Neutrophil (primary cell): ENCODE results near the gene CHRDL2.

Experiments used
- H3K27ac ChIP-seq: fragments of 200-600 bp; sonication (generic); 2 replicates; pipeline ENCODE4 v1.5.1; 2016; ENCODE audit warnings: mild to moderate bottlenecking, moderate library complexity
- H3K27me3 ChIP-seq: fragments of 200-600 bp; sonication (generic); 2 replicates; pipeline ENCODE4 v1.6.0; 2016; ENCODE audit warnings: mild to moderate bottlenecking
- H3K36me3 ChIP-seq: fragments of 200-600 bp; sonication (generic); 2 replicates; pipeline ENCODE4 v1.5.1; 2017
- H3K4me1 ChIP-seq, 2 experiments: fragments of 200-600 bp in 1 of 2; sonication (generic) in 1 of 2; 1 replicate in 1 of 2; 2 replicates in 1 of 2; pipeline versions ENCODE4 v1.5.1 to v1.6.1; 2013 to 2016; ENCODE audit warnings: low read depth in 1 of 2, low read length in 1 of 2, mild to moderate bottlenecking in 1 of 2, moderate library complexity in 1 of 2; ENCODE audit not compliant: control insufficient read depth in 1 of 2, insufficient read depth in 1 of 2
- H3K4me3 ChIP-seq, 2 experiments: fragments of 200-600 bp in 1 of 2; sonication (generic) in 1 of 2; 1 replicate in 1 of 2; 2 replicates in 1 of 2; pipeline ENCODE4 v1.5.1; 2013 to 2016; ENCODE audit warnings: low read depth in 1 of 2, low read length in 1 of 2, mild to moderate bottlenecking in 1 of 2, moderate library complexity in 1 of 2
- H3K9me3 ChIP-seq: fragments of 200-600 bp; sonication (generic); 2 replicates; pipeline ENCODE4 v1.5.1; 2016
- TF ChIP-seq, protein P1 (sequence below): fragments of 200-600 bp; sonication (generic); IDR thresholded peaks from 2 replicates; pipeline ENCODE4 v1.5.1; 2016; ENCODE audit warnings: antibody characterized with exemption

The CHRDL2 gene

DNA sequence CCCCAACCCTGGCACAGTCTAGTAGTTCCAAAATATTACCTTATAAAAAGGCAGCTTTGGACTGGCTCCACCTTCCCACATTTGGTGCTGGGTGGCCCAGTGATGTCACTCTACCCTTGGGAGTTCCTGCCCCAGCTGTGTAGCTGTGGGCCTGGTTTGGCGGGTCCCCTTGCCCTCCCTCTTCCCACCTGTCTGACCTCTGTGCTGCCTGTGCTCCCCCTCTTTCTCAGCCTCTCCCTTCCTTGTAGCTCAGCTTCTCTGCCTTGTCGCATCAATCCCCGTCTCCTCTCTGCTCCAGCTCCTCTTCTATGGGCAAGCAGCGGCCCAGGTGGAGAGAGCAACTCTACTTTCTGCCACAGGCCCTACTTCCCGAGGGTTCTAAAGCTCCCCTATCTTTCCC, 54.6 kb downstream of the CHRDL2 start:
- Histone ChIP-seq H3K36me3 (no peaks in the 10 kb centered on the region), H3K27ac (no peak overlapping the region), H3K27me3 (peaks cover 4% of the 10 kb centered on the region), H3K4me3 (no peak overlapping the region), H3K9me3 (no peaks in the 10 kb centered on the region), H3K4me1 (no peaks in the 10 kb centered on the region)
- TF ChIP-seq, protein P1, sequence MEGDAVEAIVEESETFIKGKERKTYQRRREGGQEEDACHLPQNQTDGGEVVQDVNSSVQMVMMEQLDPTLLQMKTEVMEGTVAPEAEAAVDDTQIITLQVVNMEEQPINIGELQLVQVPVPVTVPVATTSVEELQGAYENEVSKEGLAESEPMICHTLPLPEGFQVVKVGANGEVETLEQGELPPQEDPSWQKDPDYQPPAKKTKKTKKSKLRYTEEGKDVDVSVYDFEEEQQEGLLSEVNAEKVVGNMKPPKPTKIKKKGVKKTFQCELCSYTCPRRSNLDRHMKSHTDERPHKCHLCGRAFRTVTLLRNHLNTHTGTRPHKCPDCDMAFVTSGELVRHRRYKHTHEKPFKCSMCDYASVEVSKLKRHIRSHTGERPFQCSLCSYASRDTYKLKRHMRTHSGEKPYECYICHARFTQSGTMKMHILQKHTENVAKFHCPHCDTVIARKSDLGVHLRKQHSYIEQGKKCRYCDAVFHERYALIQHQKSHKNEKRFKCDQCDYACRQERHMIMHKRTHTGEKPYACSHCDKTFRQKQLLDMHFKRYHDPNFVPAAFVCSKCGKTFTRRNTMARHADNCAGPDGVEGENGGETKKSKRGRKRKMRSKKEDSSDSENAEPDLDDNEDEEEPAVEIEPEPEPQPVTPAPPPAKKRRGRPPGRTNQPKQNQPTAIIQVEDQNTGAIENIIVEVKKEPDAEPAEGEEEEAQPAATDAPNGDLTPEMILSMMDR: no peak

- H3K9me3 ChIP-seq: no peaks in the 10 kb centered on the region
- no peaks in the 10 kb centered on the region for H3K36me3 ChIP-seq
- no peaks in the 10 kb centered on the region for H3K4me1 ChIP-seq
- TF ChIP-seq, protein P1: no peak
- H3K4me3 ChIP-seq: no peak overlapping the region
- no peaks in the 10 kb centered on the region for H3K27me3 ChIP-seq
- H3K27ac ChIP-seq: no peak overlapping the region
These were observed 55.5 kb downstream of the CHRDL2 start for GRCh38 chr11:74675761-74676160.

GRCh38 chr11:74673693-74674360, 57.4 kb downstream of the CHRDL2 start:
- Histone ChIP-seq H3K36me3 (no peaks in the 10 kb centered on the region), H3K9me3 (no peaks in the 10 kb centered on the region), H3K4me3 (no peak overlapping the region), H3K4me1 (no peaks in the 10 kb centered on the region), H3K27ac (no peak overlapping the region), H3K27me3 (no peaks in the 10 kb centered on the region)
- TF ChIP-seq, protein P1: no peak

DNA sequence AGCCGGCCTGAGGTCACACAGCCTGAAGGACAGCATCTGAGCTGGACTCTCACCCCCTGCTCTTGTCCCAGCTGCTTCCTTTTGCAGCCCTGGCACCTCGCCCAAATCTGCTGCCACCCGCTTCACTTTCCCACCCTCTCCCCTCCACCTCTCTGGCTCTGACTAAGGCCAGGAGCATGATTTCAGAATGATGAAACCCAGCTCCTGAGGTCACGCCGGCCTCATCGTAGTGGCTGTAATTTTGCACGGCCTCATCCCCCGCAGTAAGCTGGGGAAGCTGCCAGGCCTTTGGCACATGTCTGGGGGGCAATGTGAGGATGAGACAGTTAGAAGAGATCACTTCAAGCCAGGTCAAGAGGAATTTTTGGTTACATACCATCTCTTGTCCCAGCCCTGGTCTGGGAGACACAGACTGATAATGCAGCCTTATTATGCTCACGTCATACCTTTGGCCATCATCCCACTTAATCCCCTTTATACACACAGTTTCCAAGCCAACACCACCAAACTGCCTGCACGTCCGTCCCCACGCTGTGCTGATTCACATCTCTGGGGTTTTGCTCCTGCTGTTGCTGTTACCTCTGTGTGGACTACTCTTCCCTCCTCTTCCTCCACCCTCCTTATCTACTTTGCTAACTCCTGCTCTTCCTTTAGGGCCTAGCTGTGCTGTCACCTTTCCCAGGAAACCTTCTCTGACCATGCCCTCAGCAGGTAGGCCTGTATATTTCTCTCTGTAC, 58.1 kb downstream of the CHRDL2 start:
- H3K4me3 ChIP-seq: no peak overlapping the region
- H3K4me1 ChIP-seq: no peaks in the 10 kb centered on the region
- H3K27ac ChIP-seq: no peak overlapping the region
- no peaks in the 10 kb centered on the region for H3K9me3 ChIP-seq
- H3K36me3 ChIP-seq: no peaks in the 10 kb centered on the region
- TF ChIP-seq, protein P1: no peak
- no peaks in the 10 kb centered on the region for H3K27me3 ChIP-seq

GRCh38 chr11:74672332-74672955, 58.8 kb downstream of the CHRDL2 start:
- Histone ChIP-seq H3K27ac (no peak overlapping the region), H3K27me3 (no peaks in the 10 kb centered on the region), H3K4me1 (no peaks in the 10 kb centered on the region), H3K4me3 (no peak overlapping the region), H3K9me3 (no peaks in the 10 kb centered on the region), H3K36me3 (no peaks in the 10 kb centered on the region)
- TF ChIP-seq, protein P1: no peak
